HG02938 (cell line): ENCODE data around the gene SLC44A1.

Experiments
- ATAC-seq: cut with Tn5 transposase; IDR thresholded peaks from one replicate; pipeline ENCODE4 v1.9.1; 2021; ENCODE audit warnings: mild to moderate bottlenecking, moderate library complexity; ENCODE audit not compliant: unreplicated experiment

The SLC44A1 gene

DNA sequence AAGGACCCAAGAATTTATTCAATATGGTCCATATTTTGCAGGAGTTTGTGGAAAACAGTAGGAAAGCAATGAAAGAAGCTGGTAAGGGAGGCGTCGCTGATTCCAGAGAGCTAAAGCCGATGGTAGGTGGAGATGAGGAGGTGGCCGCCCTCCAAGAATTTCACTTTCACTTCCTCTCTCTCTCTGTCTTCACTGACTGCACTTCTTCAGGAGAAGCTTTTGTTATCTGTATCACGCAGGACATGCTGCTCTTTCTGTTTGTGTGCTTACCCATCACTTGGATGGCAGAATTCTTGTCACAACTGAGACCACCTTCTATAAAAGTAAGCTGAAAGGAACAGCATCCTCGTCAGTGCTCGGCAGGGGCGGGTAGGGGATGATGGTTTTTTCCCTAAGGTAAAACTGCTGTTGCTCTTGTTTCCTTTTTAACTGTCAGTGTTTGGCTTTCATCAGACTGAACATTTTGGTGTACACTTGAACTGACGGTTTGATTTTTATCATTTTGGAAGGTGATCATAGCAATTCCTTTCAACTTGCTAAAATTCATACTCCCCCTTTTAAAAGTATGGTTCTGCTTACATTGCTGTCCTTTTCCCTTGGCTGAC is 141.0 kb downstream of the SLC44A1 start:
- peak; percentile 100 for ATAC-seq

DNA sequence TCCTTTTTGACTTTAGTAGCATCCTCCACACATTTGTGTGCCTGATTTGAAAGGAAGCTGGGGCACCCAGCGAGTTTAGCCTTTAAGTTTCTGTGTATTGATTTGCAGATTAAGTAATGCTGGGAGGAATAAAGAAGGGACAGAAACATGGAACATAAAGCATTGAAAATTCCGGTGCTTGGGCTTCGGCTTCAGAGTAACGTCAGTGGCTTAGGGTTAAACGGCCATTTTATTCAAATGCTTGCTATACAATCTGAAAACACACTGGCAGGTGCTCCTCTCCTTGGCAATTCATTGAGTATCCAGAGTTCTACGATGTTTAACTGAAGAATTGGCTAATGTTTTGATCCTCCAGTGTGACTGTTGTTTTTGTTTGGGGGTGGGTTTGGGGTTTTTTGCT is 145.3 kb downstream of the SLC44A1 start:
- ATAC-seq: no peak

DNA sequence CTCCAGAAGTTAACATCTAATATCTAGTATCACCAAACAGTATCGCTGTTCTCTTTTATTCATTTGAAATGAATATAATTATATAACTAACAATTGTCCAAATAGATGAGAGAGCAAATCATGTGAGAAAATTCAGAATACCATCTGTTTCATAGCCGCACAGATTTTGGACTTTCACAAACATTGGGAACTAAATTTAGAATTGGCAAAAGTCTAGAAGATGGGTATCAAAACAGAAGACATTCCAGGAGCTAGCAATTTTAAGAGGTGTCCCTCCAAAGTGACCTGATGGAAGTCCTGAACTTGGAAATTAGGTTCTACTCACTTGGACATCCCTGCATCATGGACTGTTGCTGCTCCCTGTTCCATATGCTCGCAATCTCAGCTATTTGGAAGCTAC is 146.4 kb downstream of the SLC44A1 start:
- no peak for ATAC-seq

GRCh38 chr9:105391288-105391687 is 146.8 kb downstream of the SLC44A1 start:
- ATAC-seq: no peak

DNA sequence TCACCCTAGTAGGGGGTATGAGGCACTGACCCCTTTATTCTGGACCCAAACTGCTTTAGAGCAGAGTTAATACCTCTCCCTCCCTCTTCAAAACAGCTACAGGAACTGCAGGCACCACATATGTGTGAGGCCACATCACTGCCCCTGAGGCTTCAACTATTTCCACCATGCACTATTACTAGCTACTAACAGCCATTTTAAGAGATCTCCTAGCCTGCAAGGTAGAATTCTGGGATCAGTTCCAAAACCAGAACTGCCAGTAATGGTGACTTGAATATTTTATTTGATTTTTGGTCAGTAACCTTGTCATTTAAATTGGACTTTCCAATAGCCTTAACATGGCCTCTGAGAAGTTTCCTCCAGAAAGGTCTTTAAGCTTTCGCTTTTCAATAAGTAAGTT is 148.1 kb downstream of the SLC44A1 start:
- ATAC-seq: no peak

DNA sequence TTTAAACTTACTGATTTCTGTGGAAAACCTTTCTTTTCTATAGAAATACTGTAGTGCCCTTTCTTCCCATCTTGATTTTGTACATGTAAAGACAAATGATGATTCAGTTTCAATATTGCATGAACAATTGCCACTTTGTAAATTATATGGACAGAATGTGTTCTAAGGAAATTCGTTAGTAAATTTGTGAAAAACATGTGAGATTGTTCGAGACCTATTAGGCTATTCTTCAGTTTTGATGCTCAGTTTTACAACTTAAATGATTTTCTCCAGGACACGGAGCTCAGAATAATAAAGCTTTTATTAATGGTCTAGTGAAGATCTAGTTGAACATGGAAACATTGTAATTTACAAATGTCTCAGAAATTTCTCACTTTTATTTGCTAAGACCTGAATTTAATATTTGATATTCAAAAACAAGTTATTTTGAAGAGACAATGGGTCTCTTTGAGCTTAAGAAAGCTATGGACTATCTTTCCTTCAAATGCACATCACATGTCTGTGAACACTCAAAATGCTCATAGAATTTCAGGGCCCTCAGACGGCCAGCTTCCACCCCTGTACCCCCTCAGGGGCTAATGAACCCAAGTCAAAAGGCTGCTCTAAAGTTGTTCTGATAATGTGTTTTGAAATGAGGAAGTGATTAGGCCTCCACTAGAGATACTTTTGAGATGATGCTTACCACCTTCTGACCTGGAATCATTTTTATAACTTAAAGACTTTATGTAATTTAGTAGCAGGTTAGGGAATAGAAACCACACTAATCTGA is 149.3 kb downstream of the SLC44A1 start:
- ATAC-seq: no peak

DNA sequence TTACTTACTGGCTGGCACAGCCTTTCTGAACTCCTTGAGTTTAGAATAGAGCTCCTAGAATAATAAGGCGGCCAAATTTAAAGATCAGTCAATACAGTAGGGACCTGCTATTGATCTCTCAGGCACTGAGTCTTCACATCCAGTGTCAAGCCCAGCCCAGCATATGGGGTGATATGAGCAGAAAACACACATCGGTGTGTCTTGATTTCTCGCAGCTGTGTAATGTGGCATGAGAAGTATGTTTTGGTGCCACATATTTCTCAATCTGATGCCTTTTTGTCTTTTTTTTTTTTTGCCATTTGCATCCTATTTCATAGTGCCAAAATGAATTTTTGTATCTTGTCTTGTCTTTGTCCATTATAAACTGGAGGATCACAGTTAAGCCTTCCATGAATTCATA is 152.0 kb downstream of the SLC44A1 start:
- no peak for ATAC-seq

- no peak for ATAC-seq
These were observed 152.4 kb downstream of the SLC44A1 start for GRCh38 chr9:105396901-105397300.

DNA sequence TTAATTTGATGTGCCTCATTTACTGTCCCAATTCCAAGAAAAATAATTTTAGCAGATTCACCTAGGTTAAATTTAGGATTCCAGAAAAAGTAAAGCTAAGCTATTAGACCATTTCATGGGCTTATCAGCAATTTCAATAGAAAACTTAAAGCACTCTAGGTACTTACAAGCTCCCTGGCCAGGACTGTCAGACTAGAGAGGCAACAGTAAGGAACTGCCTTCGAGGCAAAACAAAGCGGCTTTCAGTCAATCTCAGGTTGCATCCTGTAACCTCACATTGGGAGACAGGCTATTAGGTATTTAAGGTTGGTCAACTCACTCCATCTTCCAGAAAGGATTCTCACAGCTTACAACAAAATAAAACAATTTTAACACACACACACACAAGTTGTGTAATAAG is 154.7 kb downstream of the SLC44A1 start:
- ATAC-seq: no peak

GRCh38 chr9:105401651-105402050 is 157.2 kb downstream of the SLC44A1 start:
- no peak for ATAC-seq

DNA sequence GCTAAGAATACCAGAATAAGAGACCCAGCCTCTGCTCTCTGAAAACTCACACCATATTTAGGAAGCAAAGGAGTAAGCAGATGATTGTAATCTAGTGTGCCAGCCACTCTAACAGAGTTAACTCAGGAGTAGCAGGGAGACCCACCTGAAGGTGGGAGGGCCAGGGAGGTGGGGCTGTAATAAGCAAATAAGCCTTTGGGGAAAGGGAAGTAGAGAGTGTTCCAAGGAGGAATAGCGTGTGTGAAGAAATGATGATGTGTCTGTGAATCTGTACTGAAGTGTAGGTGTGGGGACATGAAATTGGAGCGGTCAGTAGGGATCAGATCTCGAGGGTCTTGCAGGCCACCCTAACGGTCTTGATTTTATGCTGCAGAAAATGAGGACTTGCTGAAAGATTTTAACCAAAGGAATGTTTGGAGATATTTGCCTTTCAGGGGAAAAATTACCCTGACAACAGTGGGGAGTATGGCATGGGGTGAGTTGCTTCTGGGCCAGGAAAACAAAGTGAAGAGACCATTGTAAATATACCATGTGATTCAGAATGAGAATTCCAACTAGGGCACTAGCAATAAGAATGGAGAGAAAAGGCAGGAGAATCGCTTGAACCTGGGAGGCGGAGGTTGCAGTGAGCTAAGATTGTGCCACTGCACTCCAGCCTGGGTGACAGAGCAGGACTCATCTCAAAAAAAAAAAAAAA is 159.2 kb downstream of the SLC44A1 start:
- no peak for ATAC-seq

GRCh38 chr9:105405514-105406131 is 161.2 kb downstream of the SLC44A1 start:
- peak; percentile 96 for ATAC-seq

DNA sequence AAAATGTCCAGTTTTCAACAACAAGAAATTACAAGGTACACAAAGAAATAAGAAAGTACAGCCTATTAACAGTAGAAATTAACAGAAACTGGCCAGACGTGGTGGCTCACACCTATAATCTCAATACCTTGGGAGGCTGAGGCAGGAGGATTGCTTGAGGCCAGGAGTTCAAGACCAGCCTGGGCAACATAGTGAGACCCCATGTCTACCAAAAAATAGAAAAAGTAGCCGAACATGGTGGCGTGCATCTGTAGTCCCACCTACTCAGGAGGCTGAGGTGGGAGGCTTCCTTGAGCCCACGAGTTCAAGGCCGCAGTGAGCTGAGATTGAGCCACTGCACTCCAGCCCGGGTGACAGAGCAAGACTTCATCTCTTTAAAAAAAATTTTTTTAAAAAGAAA is 161.9 kb downstream of the SLC44A1 start:
- ATAC-seq: no peak

DNA sequence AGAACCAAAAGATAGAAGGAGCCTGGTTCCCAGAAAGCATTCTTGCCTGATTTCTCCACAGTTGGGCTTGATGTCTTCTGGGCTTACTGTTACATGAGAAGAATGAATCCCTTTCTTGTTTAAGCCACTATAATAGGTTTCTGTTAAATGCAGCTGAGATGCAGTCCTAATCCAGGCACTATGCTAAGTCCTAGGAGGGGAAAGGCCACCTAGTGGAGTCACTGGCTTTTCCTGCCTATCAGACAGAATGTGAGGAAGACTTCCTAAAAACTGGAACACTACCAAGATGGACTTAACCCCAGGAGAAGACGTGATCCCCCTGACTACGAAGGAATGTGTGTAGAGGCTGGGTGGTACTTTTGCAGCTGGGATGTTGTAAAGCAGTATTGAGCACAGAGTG is 169.1 kb downstream of the SLC44A1 start:
- ATAC-seq: no peak

GRCh38 chr9:105414947-105415661 is 170.7 kb downstream of the SLC44A1 start:
- peak; percentile 85 for ATAC-seq

DNA sequence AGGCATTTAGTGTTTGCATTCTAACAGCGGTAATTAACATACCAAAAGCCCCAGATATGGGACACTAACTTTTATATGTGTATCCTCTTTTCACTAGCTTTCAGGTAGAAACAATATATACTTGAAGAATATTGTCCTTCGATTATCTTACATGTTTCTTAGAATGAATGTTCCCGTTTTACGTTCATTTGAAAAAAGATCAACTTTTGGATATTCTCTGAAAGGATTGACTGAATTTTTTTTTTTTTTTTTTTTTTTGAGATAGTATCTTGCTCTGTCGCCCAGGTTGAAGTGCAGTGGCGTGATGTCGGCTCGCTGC is 171.2 kb downstream of the SLC44A1 start:
- ATAC-seq: no peak

GRCh38 chr9:105416840-105417239 is 172.4 kb downstream of the SLC44A1 start:
- ATAC-seq: peak; percentile 52

GRCh38 chr9:105418588-105419500 is 174.4 kb downstream of the SLC44A1 start:
- ATAC-seq: no peak

GRCh38 chr9:105419816-105420597 is 175.6 kb downstream of the SLC44A1 start:
- ATAC-seq: no peak
